Measurements from ENCODE around the gene SERPINA3. TPM values are rescaled to one million over a fixed set of nuclear protein-coding genes. Genes with fewer than 3 reads are reported as not detected.

SERPINA3 gene
- total and polyA plus RNA-seq, 2 of the 8 experiments (the other 6 are each of a cell fraction or from before 2014, with no cell fraction given) = not detected

DNA sequence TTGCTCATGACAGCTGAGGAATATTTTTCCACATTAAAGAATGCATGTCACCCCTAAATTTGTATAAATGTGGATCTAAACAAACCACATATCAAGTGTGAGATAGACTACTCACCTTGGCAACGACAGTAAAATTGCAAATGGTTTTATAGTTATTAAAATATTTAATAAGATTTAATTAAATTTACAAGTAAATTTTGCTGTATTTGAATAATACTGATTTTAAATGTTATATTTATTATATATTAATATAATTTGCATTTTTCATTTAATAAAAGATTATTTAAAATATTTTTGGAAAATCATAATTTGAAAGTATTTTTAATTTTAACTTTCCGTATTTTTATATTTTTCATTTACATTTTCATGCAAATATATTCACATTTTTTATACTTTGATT lies 53.4 kb downstream of the SERPINA3 start:
- Histone ChIP-seq H3K79me2 (ENCODE audit: control insufficient read depth in 1 of 2, insufficient read depth in 2 of 2, low read length in 2 of 2) (no peaks in the 10 kb centered on the region), H3K23ac (ENCODE audit: insufficient read length) (no peak overlapping the region), H2BK15ac (ENCODE audit: low read length) (no peak overlapping the region), H3K79me1 (ENCODE audit: low read depth, low read length) (no peaks in the 10 kb centered on the region), H3K23me2 (ENCODE audit: low read depth, low read length) (no peaks in the 10 kb centered on the region), H3K56ac (replicated peaks; ENCODE audit: insufficient read length, low read depth, low read length) (no peak overlapping the region), H3K4me3 (ENCODE audit: extremely low read depth in 1 of 4, insufficient read depth in 2 of 4, low read depth in 3 of 4, low read length in 4 of 4) (no peak overlapping the region), H3K9me3 (ENCODE audit: insufficient read depth in 2 of 2, low read depth in 1 of 2, low read length in 1 of 2) (no peaks in the 10 kb centered on the region), H2BK120ac (replicated peaks; ENCODE audit: low read depth, low read length) (no peak overlapping the region), H3K18ac (ENCODE audit: extremely low read depth, low read length) (no peak overlapping the region), H3K4me1 (replicated peaks in 1 of 4; ENCODE audit: control insufficient read depth in 3 of 4, insufficient read depth in 4 of 4, low read length in 3 of 4) (no peaks in the 10 kb centered on the region), H4K8ac (ENCODE audit: extremely low read depth, insufficient read depth, low read length) (no peak overlapping the region), H3K27me3 (replicated peaks in 1 of 4; ENCODE audit: control insufficient read depth in 3 of 4, extremely low read depth in 1 of 4, insufficient read depth in 3 of 4, low read length in 3 of 4) (no peaks in the 10 kb centered on the region), H2AK5ac (ENCODE audit: low read depth, low read length) (no peak overlapping the region), H4K5ac (ENCODE audit: insufficient read length, low read depth, low read length) (no peak overlapping the region), H3K9ac (replicated peaks in 1 of 4; ENCODE audit: extremely low read depth in 1 of 4, low read depth in 3 of 4, low read length in 3 of 4) (no peak overlapping the region), H3K14ac (ENCODE audit: insufficient read length) (no peak overlapping the region), H3K4ac (replicated peaks; ENCODE audit: insufficient read length, low read depth, low read length) (no peak overlapping the region), H3K4me2 (ENCODE audit: insufficient read depth in 1 of 2, low read depth in 2 of 2, low read length in 2 of 2) (no peak overlapping the region), H4K91ac (replicated peaks; ENCODE audit: insufficient read length, low read length) (no peak overlapping the region), H2BK12ac (ENCODE audit: low read depth, low read length) (no peak overlapping the region), H3K27ac (ENCODE audit: low read depth, low read length) (no peak overlapping the region), H2BK20ac (ENCODE audit: low read length) (no peak overlapping the region), H2AFZ (ENCODE audit: low read length) (no peak overlapping the region), H4K20me1 (replicated peaks in 1 of 2; ENCODE audit: control insufficient read depth in 1 of 2, insufficient read depth in 2 of 2, low read length in 2 of 2) (no peaks in the 10 kb centered on the region), H3K36me3 (ENCODE audit: control insufficient read depth in 2 of 4, insufficient read depth in 4 of 4, low read length in 3 of 4) (no peaks in the 10 kb centered on the region), H2BK5ac (ENCODE audit: low read depth, low read length) (no peak overlapping the region)
- ChIA-PET CTCF (ENCODE audit: partially characterized antibody) (no interaction called here), POLR2A (ENCODE audit: partially characterized antibody) (no interaction called here)
- no peak for FAIRE-seq
- no peak for DNase-seq (ENCODE audit: low read depth in 1 of 2, low spot score in 2 of 2)
- WGBS, 2 experiments (ENCODE audit: extremely low coverage in 1 of 2, insufficient coverage in 1 of 2, insufficient read length in 1 of 2, insufficient replicate concordance in 2 of 2, low coverage in 1 of 2, low lambda C conversion rate in 2 of 2, missing lambda C conversion rate in 1 of 2) = 74% methylated on average over 2 of the region's 2 CpGs; no CpG with 5 or more reads in 1 of the 2 experiments
- no peak for TF ChIP-seq BCL11A (IDR thresholded peaks at IDR 0.05; ENCODE audit: low read depth in 2 of 2, low read length in 2 of 2)
- no peak for TF ChIP-seq GABPA (IDR thresholded peaks at IDR 0.05; ENCODE audit: borderline replicate concordance, insufficient read depth, low read length)
- no peak for TF ChIP-seq TBP (IDR thresholded peaks at IDR 0.05; ENCODE audit: low read depth, low read length)
- no peak for TF ChIP-seq RXRA (IDR thresholded peaks at IDR 0.05; ENCODE audit: insufficient read depth, low read depth, low read length)
- no peak for TF ChIP-seq SP4 (IDR thresholded peaks at IDR 0.05; ENCODE audit: low read length)
- no peak for TF ChIP-seq TEAD4 (IDR thresholded peaks at IDR 0.05; ENCODE audit: low read depth, low read length)
- TF ChIP-seq BRCA1 (IDR thresholded peaks at IDR 0.05; ENCODE audit: low read depth, low read length) = no peak
- TF ChIP-seq TCF12 (IDR thresholded peaks at IDR 0.05; ENCODE audit: low read depth, low read length) = no peak
- no peak for TF ChIP-seq RBBP5 (IDR thresholded peaks at IDR 0.05; ENCODE audit: borderline replicate concordance, low read depth, low read length)
- TF ChIP-seq CHD2 (IDR thresholded peaks at IDR 0.05; ENCODE audit: low read length) = no peak
- no peak for TF ChIP-seq USF2 (IDR thresholded peaks at IDR 0.05; ENCODE audit: low read length)
- TF ChIP-seq SUZ12 (IDR thresholded peaks at IDR 0.05; ENCODE audit: low read length) = no peak
